HepG2 (cell line): ENCODE results near the gene ERF. TPM values are rescaled to one million over a fixed set of nuclear protein-coding genes. Genes with fewer than 3 reads are reported as not detected.

Experiments used
- ADNP ChIP-seq: sonication (generic); formaldehyde crosslinking; IDR thresholded peaks from 2 replicates; pipeline ENCODE4 v1.4.0; 2020; ENCODE audit warnings: missing genetic modification reagents
- CHD2 ChIP-seq: IDR thresholded peaks from 2 replicates; pipeline ENCODE4 v1.6.1; 2011; ENCODE audit warnings: low read depth, low read length, improper control_type of control experiment
- KLF9 ChIP-seq: IDR thresholded peaks from 2 replicates; pipeline ENCODE4 v1.6.1; 2016; ENCODE audit warnings: low read depth
- MAZ ChIP-seq, 2 experiments: sonication (generic) in 1 of 2; formaldehyde crosslinking in 1 of 2; IDR thresholded peaks; 2 replicates each; pipeline versions ENCODE4 v1.5.0 to v1.6.1; 2012 to 2020; ENCODE audit warnings: low read depth in 2 of 2, mild to moderate bottlenecking in 2 of 2, borderline replicate concordance in 1 of 2, improper control_type of control experiment in 1 of 2, low read length in 1 of 2, missing genetic modification reagents in 1 of 2, moderate library complexity in 1 of 2
- MED1 ChIP-seq: sonication (generic); formaldehyde crosslinking; IDR thresholded peaks from 2 replicates; pipeline ENCODE4 v1.4.0; 2020; ENCODE audit warnings: missing genetic modification reagents
- MXI1 ChIP-seq: IDR thresholded peaks from 3 replicates; pipeline ENCODE4 v1.6.1; 2012; ENCODE audit warnings: low read depth, low read length, inconsistent platforms, borderline replicate concordance
- NR2C2 ChIP-seq: sonication (generic); formaldehyde crosslinking; IDR thresholded peaks from 2 replicates; pipeline ENCODE4 v1.4.0; 2020; ENCODE audit warnings: missing genetic modification reagents, mild to moderate bottlenecking, moderate library complexity, borderline replicate concordance
- SCMH1 ChIP-seq: sonication (generic); formaldehyde crosslinking; IDR thresholded peaks from 2 replicates; pipeline ENCODE4 v1.9.0; 2021; ENCODE audit warnings: missing genetic modification reagents, mild to moderate bottlenecking, borderline replicate concordance
- SMARCC2 ChIP-seq: fragments of 450-650 bp; IDR thresholded peaks from 2 replicates; pipeline ENCODE4 v1.6.1; 2017; ENCODE audit warnings: antibody characterized with exemption, mild to moderate bottlenecking
- SNAPC2 ChIP-seq: sonication (generic); formaldehyde crosslinking; IDR thresholded peaks from 2 replicates; pipeline ENCODE4 v1.8.1; 2022; ENCODE audit warnings: mild to moderate bottlenecking, missing genetic modification reagents
- SP140L ChIP-seq: sonication (generic); formaldehyde crosslinking; IDR thresholded peaks from 2 replicates; pipeline ENCODE4 v1.4.0; 2020; ENCODE audit warnings: missing genetic modification reagents, borderline replicate concordance
- THAP11 ChIP-seq: IDR thresholded peaks from 2 replicates; pipeline ENCODE4 v1.6.1; 2016; ENCODE audit warnings: missing biosample characterization, missing genetic modification reagents
- ZFYVE20 ChIP-seq: sonication (generic); formaldehyde crosslinking; IDR thresholded peaks from 2 replicates; pipeline ENCODE4 v1.8.0; 2023; ENCODE audit warnings: low read depth, mild to moderate bottlenecking, moderate library complexity, missing genetic modification reagents, borderline replicate concordance
- ZMYM2 ChIP-seq: sonication (generic); formaldehyde crosslinking; IDR thresholded peaks from 2 replicates; pipeline ENCODE4 v1.8.0; 2022; ENCODE audit warnings: mild to moderate bottlenecking, missing genetic modification reagents
- ZNF101 ChIP-seq: sonication (generic); formaldehyde crosslinking; IDR thresholded peaks from 2 replicates; pipeline ENCODE4 v1.4.0; 2020; ENCODE audit warnings: mild to moderate bottlenecking, low read depth, missing genetic modification reagents, borderline replicate concordance
- ZNF563 ChIP-seq: sonication (generic); formaldehyde crosslinking; IDR thresholded peaks from 2 replicates; pipeline ENCODE4 v1.8.0; 2022; ENCODE audit warnings: mild to moderate bottlenecking, moderate library complexity, missing genetic modification reagents
- ZNF879 ChIP-seq: sonication (generic); formaldehyde crosslinking; IDR thresholded peaks from 2 replicates; pipeline ENCODE4 v1.8.1; 2023; ENCODE audit warnings: missing genetic modification reagents
- polyA plus RNA-seq, 8 experiments: library from polyadenylated mRNA; depleted of rRNA in 3 of 8; stranded (reverse) in 7 of 8; unstranded in 1 of 8; fragments of >200 nt; fragmentation: Illumina TruSeq in 4 of 8; extraction: Trizol in 4 of 8; gene quantifications; 2 replicates each; pipeline versions ENCODE4 v1.2.1 to v1.2.3, GENCODE V29; 2011 to 2016; ENCODE audit warnings: low read depth in 4 of 8, missing spikeins in 1 of 8, mixed read lengths in 1 of 8; ENCODE audit not compliant: insufficient read depth in 1 of 8
- total RNA-seq, 5 experiments: library from RNA; depleted of rRNA; stranded (reverse); fragments of >200 nt; fragmentation: Illumina TruSeq; extraction: Trizol; gene quantifications; 2 replicates each; pipeline ENCODE4 v1.2.3, GENCODE V29; 2016; ENCODE audit warnings: low read depth in 1 of 5
- TF ChIP-seq, protein P1 (sequence below): sonication (generic); formaldehyde crosslinking; IDR thresholded peaks from 2 replicates; pipeline ENCODE4 v1.4.0; 2020; ENCODE audit warnings: missing genetic modification reagents
- TF ChIP-seq, protein P2 (sequence below): sonication (generic); formaldehyde crosslinking; IDR thresholded peaks from 2 replicates; pipeline ENCODE4 v1.8.0; 2022; ENCODE audit warnings: low read depth, missing genetic modification reagents
- TF ChIP-seq, protein P3 (sequence below): IDR thresholded peaks from 2 replicates; pipeline ENCODE4 v1.6.1; 2012; ENCODE audit warnings: inconsistent platforms
- TF ChIP-seq, protein P4 (sequence below): sonication (generic); formaldehyde crosslinking; IDR thresholded peaks from 2 replicates; pipeline ENCODE4 v1.9.0; 2021; ENCODE audit warnings: missing genetic modification reagents, mild to moderate bottlenecking, borderline replicate concordance
- TF ChIP-seq, protein P5 (sequence below): sonication (generic); formaldehyde crosslinking; IDR thresholded peaks from 2 replicates; pipeline ENCODE4 v1.4.0; 2020; ENCODE audit warnings: mild to moderate bottlenecking, missing genetic modification reagents, borderline replicate concordance

ERF gene
- total and polyA plus RNA-seq, 2 of the 13 experiments (the other 11 are each of a cell fraction or from before 2014, with no cell fraction given), result 67.1 to 69.9 TPM

DNA sequence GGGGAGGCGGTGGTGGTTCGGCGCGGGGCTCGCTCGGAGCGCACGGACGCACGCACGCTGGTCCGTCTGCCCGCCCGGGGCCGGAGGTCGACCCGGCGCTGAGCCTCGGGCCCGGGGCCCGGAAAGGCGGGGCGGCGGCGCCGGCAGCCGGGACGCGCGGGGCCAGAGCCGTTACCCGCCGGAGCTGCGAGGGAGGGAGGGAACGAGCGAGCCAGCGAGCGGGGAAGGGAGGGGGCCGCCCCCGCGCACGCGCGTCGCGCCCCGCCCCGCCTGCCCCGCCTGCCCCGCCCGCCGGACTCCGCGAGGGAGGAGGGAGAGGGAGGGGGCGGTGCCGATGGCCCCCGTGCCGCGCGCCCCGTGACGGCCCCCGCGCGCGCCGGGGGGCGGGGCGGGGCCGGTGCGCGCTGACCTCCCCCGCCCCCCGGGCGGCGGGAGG lies 29.2 kb upstream of the ERF start (continued):
- TF ChIP-seq SP140L (CRISPR knock-in tag) (no peak), MXI1 (peak; percentile 2; the same call in 1 of the 3 replicates), SMARCC2 (no peak), MAZ (IDR thresholded peaks at IDR 0.05; ENCODE audit: borderline replicate concordance, low read depth, low read length) (peak; percentile 78; the same call in 1 of the 2 replicates), MAZ (CRISPR knock-in tag; IDR thresholded peaks at IDR 0.05; ENCODE audit: low read depth) (peak; percentile 48; the same call in 1 of the 2 replicates), ZFYVE20 (CRISPR knock-in tag) (no peak), THAP11 (CRISPR knock-in tag) (0 out of 2 replicates have a peak, but pooled peaks have one; percentile 4), SCMH1 (no peak), NR2C2 (CRISPR knock-in tag) (0 out of 2 replicates have a peak, but pooled peaks have one; percentile 3), ZNF879 (CRISPR knock-in tag) (no peak), ZNF563 (no peak), ZNF101 (CRISPR knock-in tag) (no peak), SNAPC2 (CRISPR knock-in tag) (no peak), CHD2 (no peak), KLF9 (CRISPR knock-in tag) (no peak), ADNP (CRISPR knock-in tag) (no peak), MED1 (CRISPR knock-in tag) (no peak), ZMYM2 (no peak)
- TF ChIP-seq, protein P1, sequence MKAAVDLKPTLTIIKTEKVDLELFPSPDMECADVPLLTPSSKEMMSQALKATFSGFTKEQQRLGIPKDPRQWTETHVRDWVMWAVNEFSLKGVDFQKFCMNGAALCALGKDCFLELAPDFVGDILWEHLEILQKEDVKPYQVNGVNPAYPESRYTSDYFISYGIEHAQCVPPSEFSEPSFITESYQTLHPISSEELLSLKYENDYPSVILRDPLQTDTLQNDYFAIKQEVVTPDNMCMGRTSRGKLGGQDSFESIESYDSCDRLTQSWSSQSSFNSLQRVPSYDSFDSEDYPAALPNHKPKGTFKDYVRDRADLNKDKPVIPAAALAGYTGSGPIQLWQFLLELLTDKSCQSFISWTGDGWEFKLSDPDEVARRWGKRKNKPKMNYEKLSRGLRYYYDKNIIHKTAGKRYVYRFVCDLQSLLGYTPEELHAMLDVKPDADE, result no peak
- TF ChIP-seq, protein P2, sequence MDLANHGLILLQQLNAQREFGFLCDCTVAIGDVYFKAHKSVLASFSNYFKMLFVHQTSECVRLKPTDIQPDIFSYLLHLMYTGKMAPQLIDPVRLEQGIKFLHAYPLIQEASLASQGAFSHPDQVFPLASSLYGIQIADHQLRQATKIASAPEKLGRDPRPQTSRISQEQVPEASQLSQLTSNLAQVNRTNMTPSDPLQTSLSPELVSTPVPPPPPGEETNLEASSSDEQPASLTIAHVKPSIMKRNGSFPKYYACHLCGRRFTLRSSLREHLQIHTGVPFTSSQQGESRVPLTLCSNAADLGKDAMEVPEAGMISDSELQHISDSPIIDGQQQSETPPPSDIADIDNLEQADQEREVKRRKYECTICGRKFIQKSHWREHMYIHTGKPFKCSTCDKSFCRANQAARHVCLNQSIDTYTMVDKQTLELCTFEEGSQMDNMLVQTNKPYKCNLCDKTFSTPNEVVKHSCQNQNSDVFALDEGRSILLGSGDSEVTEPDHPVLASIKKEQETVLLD (CRISPR knock-in tag), result peak; percentile 87
- TF ChIP-seq, protein P3, sequence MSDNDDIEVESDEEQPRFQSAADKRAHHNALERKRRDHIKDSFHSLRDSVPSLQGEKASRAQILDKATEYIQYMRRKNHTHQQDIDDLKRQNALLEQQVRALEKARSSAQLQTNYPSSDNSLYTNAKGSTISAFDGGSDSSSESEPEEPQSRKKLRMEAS, result peak; percentile 41
- TF ChIP-seq, protein P4, sequence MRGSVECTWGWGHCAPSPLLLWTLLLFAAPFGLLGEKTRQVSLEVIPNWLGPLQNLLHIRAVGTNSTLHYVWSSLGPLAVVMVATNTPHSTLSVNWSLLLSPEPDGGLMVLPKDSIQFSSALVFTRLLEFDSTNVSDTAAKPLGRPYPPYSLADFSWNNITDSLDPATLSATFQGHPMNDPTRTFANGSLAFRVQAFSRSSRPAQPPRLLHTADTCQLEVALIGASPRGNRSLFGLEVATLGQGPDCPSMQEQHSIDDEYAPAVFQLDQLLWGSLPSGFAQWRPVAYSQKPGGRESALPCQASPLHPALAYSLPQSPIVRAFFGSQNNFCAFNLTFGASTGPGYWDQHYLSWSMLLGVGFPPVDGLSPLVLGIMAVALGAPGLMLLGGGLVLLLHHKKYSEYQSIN (CRISPR knock-in tag), result no peak
- TF ChIP-seq, protein P5, sequence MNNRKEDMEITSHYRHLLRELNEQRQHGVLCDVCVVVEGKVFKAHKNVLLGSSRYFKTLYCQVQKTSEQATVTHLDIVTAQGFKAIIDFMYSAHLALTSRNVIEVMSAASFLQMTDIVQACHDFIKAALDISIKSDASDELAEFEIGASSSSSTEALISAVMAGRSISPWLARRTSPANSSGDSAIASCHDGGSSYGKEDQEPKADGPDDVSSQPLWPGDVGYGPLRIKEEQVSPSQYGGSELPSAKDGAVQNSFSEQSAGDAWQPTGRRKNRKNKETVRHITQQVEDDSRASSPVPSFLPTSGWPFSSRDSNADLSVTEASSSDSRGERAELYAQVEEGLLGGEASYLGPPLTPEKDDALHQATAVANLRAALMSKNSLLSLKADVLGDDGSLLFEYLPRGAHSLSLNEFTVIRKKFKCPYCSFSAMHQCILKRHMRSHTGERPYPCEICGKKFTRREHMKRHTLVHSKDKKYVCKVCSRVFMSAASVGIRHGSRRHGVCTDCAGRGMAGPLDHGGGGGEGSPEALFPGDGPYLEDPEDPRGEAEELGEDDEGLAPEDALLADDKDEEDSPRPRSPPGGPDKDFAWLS (CRISPR knock-in tag), result no peak
